Measurements from ENCODE around the gene RABEP1. TPM values are rescaled to one million over a fixed set of nuclear protein-coding genes. Genes with fewer than 3 reads are reported as not detected.

RABEP1 gene
- polyA plus RNA-seq, 3 donors: 12.7 to 19.1 (median 13.7) TPM

DNA sequence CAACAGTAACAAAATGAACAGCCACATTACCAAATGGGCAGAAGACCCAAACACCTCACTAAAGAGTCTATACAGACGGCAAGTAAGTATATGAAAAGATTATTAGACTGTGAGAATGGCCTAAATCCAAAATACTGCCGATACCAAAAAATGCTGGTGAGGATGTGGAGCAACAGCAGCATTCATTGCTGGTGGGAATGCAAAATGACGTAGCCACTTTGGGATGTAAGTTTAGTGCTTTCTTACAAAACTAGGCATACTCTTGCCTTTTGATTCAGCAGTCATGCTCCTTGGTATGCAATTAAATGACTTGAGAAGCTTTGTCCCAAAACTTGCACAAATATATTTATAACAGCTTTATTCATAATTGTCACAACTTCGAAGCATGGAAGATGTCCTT lies 43.8 kb downstream of the RABEP1 start:
- Mint-ChIP-seq H3K36me3 (peaks cover 12 to 28% of the 10 kb centered on the region in 2 donors), H3K27me3 (ENCODE audit: low read depth in 3 of 3) (no peaks in the 10 kb centered on the region), H3K9me3 (peaks cover 5 to 12% (median 11%) of the 10 kb centered on the region in 7 donors), H3K4me3 (no peak overlapping the region), H3K27ac (no peak overlapping the region), H3K4me1 (peaks cover 2% of the 10 kb centered on the region)
- DNase-seq: no peak
- H3K27me3 ChIP-seq (ENCODE audit: control insufficient read depth in 2 of 2, insufficient read depth in 2 of 2, low read length in 2 of 2): no peaks in the 10 kb centered on the region
- no peak overlapping the region for H2AFZ ChIP-seq (ENCODE audit: insufficient read depth, low read depth, low read length, poor library complexity, severe bottlenecking)
- peaks cover 0 to 34% of the 10 kb centered on the region in 2 donors for H3K36me3 ChIP-seq (replicated peaks in 1 of 2; ENCODE audit: control insufficient read depth in 1 of 2, insufficient read depth in 2 of 2, low read length in 2 of 2)
- H3K79me2 ChIP-seq (ENCODE audit: insufficient read depth, low read length): peaks cover 31% of the 10 kb centered on the region
- H3K27ac ChIP-seq (ENCODE audit: low read depth in 1 of 2, low read length in 2 of 2): no peak overlapping the region
- no peak overlapping the region for H3K9ac ChIP-seq (ENCODE audit: insufficient read depth, low read length, poor library complexity, severe bottlenecking)
- no peak overlapping the region for H3K4me3 ChIP-seq (replicated peaks in 1 of 3; ENCODE audit: low read depth in 2 of 3, low read length in 3 of 3)
- H3K4me1 ChIP-seq (ENCODE audit: control insufficient read depth in 1 of 2, insufficient read depth in 2 of 2, low read length in 2 of 2): no peaks in the 10 kb centered on the region
- peaks cover 0 to 13% of the 10 kb centered on the region in 2 donors for H3K9me3 ChIP-seq (replicated peaks in 1 of 2; ENCODE audit: control insufficient read depth in 1 of 2, insufficient read depth in 1 of 2, low read length in 2 of 2)
- TF ChIP-seq, protein P1, sequence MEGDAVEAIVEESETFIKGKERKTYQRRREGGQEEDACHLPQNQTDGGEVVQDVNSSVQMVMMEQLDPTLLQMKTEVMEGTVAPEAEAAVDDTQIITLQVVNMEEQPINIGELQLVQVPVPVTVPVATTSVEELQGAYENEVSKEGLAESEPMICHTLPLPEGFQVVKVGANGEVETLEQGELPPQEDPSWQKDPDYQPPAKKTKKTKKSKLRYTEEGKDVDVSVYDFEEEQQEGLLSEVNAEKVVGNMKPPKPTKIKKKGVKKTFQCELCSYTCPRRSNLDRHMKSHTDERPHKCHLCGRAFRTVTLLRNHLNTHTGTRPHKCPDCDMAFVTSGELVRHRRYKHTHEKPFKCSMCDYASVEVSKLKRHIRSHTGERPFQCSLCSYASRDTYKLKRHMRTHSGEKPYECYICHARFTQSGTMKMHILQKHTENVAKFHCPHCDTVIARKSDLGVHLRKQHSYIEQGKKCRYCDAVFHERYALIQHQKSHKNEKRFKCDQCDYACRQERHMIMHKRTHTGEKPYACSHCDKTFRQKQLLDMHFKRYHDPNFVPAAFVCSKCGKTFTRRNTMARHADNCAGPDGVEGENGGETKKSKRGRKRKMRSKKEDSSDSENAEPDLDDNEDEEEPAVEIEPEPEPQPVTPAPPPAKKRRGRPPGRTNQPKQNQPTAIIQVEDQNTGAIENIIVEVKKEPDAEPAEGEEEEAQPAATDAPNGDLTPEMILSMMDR (IDR thresholded peaks at IDR 0.05): no peak
- H4K20me1 ChIP-seq (ENCODE audit: insufficient read depth, low read length): peaks cover 32% of the 10 kb centered on the region
- WGBS (ENCODE audit: insufficient coverage): 100% methylated on average over 2 of the region's 4 CpGs
- no peak overlapping the region for H3K4me2 ChIP-seq (replicated peaks; ENCODE audit: extremely low read depth, low read length, poor library complexity, severe bottlenecking)
- intact Hi-C loops (cut with micrococcal nuclease): no loop called here

DNA sequence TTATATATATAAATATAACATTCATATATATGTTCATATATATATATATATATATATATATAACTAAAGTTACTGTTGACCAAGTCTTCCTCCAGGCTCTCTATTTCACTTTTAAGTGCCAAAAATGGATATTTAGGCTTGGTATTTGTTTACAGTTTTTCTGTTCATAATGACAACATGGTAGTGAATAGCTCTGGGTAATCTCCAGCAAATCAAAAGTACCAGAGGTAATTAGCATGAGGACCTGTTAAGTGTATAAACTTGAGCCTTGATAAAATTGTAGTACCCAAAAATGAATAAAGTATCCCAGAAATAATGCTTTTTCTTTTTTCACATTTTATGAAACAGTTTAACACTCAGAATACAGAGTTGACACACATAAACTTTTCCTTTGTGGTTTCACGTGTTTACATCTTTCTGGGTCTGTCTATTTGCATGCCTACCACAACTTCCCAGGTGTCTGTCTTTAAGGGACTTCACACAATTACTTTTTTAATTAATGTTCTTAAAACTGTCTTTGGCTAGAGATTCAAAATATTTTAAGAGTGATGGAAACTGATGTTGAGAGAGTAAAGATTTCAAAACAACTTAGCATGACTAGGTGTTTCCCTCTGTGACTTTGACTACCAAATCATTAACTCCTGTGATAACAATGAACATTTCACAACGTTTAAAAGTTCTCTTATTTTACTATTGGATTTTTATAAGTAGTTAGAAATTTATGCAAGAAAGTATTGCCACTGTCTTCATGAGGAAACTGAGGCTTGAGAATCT lies 47.9 kb downstream of the RABEP1 start:
- Histone ChIP-seq H3K4me3 (replicated peaks in 1 of 3; ENCODE audit: low read depth in 2 of 3, low read length in 3 of 3) (no peak overlapping the region), H3K36me3 (replicated peaks in 1 of 2; ENCODE audit: control insufficient read depth in 1 of 2, insufficient read depth in 2 of 2, low read length in 2 of 2) (peaks cover 29 to 46% of the 10 kb centered on the region in 2 donors), H3K4me2 (replicated peaks; ENCODE audit: extremely low read depth, low read length, poor library complexity, severe bottlenecking) (no peak overlapping the region), H3K9ac (ENCODE audit: insufficient read depth, low read length, poor library complexity, severe bottlenecking) (no peak overlapping the region), H3K27me3 (ENCODE audit: control insufficient read depth in 2 of 2, insufficient read depth in 2 of 2, low read length in 2 of 2) (no peaks in the 10 kb centered on the region), H3K79me2 (ENCODE audit: insufficient read depth, low read length) (peaks cover 33% of the 10 kb centered on the region), H3K4me1 (ENCODE audit: control insufficient read depth in 1 of 2, insufficient read depth in 2 of 2, low read length in 2 of 2) (no peaks in the 10 kb centered on the region), H3K27ac (ENCODE audit: low read depth in 1 of 2, low read length in 2 of 2) (no peak overlapping the region), H3K9me3 (replicated peaks in 1 of 2; ENCODE audit: control insufficient read depth in 1 of 2, insufficient read depth in 1 of 2, low read length in 2 of 2) (no peaks in the 10 kb centered on the region), H4K20me1 (ENCODE audit: insufficient read depth, low read length) (peaks cover 28% of the 10 kb centered on the region), H2AFZ (ENCODE audit: insufficient read depth, low read depth, low read length, poor library complexity, severe bottlenecking) (no peak overlapping the region)
- Mint-ChIP-seq H3K27ac (no peak overlapping the region), H3K4me3 (no peak overlapping the region), H3K36me3 (peaks cover 24 to 41% of the 10 kb centered on the region in 2 donors), H3K9me3 (no peaks in the 10 kb centered on the region), H3K4me1 (peaks cover 2% of the 10 kb centered on the region), H3K27me3 (ENCODE audit: low read depth in 3 of 3) (no peaks in the 10 kb centered on the region)
- intact Hi-C loops (cut with micrococcal nuclease): no loop called here
- 33% methylated on average over 1 of the region's 2 CpGs for WGBS (ENCODE audit: insufficient coverage)
- DNase-seq: no peak
- TF ChIP-seq, protein P1 (IDR thresholded peaks at IDR 0.05): no peak
